Suprapubic skin (tissue), 4 donors: ENCODE measurements around the gene KRT40. TPM values are rescaled to one million over a fixed set of nuclear protein-coding genes. Genes with fewer than 3 reads are reported as not detected.
"Not testable (repeated sequence)": the region's sequence is repeated elsewhere in the genome, so short reads cannot be mapped to it uniquely, and the experiment has no call there.

Experiments used
- DNase-seq, 2 donors: peaks; one replicate each; pipeline ENCODE4 v3.0.0-alpha.2; 2019; ENCODE audit warnings: low spot score in 2 of 2
- H3K27ac ChIP-seq: fragments of 200-600 bp; sonication (generic); one replicate; pipeline ENCODE4 v1.5.1; 2019
- H3K27me3 ChIP-seq: fragments of 200-600 bp; sonication (generic); one replicate; pipeline ENCODE4 v1.5.1; 2019
- H3K36me3 ChIP-seq: fragments of 200-600 bp; sonication (generic); one replicate; pipeline ENCODE4 v1.5.1; 2019
- H3K4me1 ChIP-seq: fragments of 200-600 bp; sonication (generic); one replicate; pipeline ENCODE4 v1.5.1; 2019
- H3K4me3 ChIP-seq: fragments of 200-600 bp; sonication (generic); one replicate; pipeline ENCODE4 v1.5.1; 2019; ENCODE audit warnings: mild to moderate bottlenecking
- H3K9me3 ChIP-seq: fragments of 200-600 bp; sonication (generic); one replicate; pipeline ENCODE4 v1.5.1; 2019
- CTCF ChIP-seq, 2 donors: fragments of 200-600 bp in 1 of 2; fragments of 450-650 bp in 1 of 2; sonication (generic) in 1 of 2; IDR thresholded peaks; one replicate each; pipeline ENCODE4 v1.5.1; 2016 to 2019; ENCODE audit warnings: antibody characterized with exemption in 2 of 2, mild to moderate bottlenecking in 1 of 2, moderate library complexity in 1 of 2
- EP300 ChIP-seq: sonication (generic); formaldehyde crosslinking; IDR thresholded peaks from one replicate; pipeline ENCODE4 v1.6.1; 2017; ENCODE audit warnings: antibody characterized with exemption
- POLR2A ChIP-seq, 2 donors: fragments of 450-650 bp; IDR thresholded peaks; one replicate each; pipeline ENCODE4 v1.6.1; 2017; ENCODE audit warnings: antibody characterized with exemption in 2 of 2, mild to moderate bottlenecking in 2 of 2, moderate library complexity in 2 of 2
- POLR2AphosphoS5 ChIP-seq, 3 donors: sonication (generic); formaldehyde crosslinking; IDR thresholded peaks; one replicate each; pipeline ENCODE4 v1.6.1; 2017; ENCODE audit warnings: antibody characterized with exemption in 3 of 3
- WGBS: methylation state at CpG from one replicate; pipeline ENCODE4 v1.1.5; 2018; 5-methylcytosine and 5-hydroxymethylcytosine counted together
- total RNA-seq, 4 donors: library from RNA; depleted of rRNA; stranded (reverse); fragments of >200 nt; gene quantifications; one replicate each; pipeline ENCODE4 v1.1.0, GENCODE V29; 2016

Gene KRT40
- total RNA-seq, 4 donors from 2014 or later: 0.98 to 12.5 (median 3.9) TPM; not detected in 1

- no peaks in the 10 kb centered on the region for H3K36me3 ChIP-seq
- no peak overlapping the region for H3K27ac ChIP-seq
- H3K4me1 ChIP-seq: no peaks in the 10 kb centered on the region
- no peak for DNase-seq
- WGBS: 60% methylated on average over 4 of the region's 4 CpGs
- no peaks in the 10 kb centered on the region for H3K9me3 ChIP-seq
- H3K4me3 ChIP-seq: no peak overlapping the region
- no peaks in the 10 kb centered on the region for H3K27me3 ChIP-seq
- no peak for TF ChIP-seq EP300
Measured at GRCh38 chr17:41003926-41004325, 19.8 kb upstream of the KRT40 start.

- Histone ChIP-seq H3K4me1 (no peaks in the 10 kb centered on the region), H3K27me3 (no peaks in the 10 kb centered on the region), H3K4me3 (no peak overlapping the region), H3K9me3 (no peaks in the 10 kb centered on the region), H3K27ac (no peak overlapping the region), H3K36me3 (no peaks in the 10 kb centered on the region)
- no peak for DNase-seq
- no peak for TF ChIP-seq CTCF (IDR thresholded peaks at IDR 0.05)
- TF ChIP-seq POLR2A (IDR thresholded peaks at IDR 0.05): no peak
- TF ChIP-seq POLR2AphosphoS5 (IDR thresholded peaks at IDR 0.05): no peak
- no peak for TF ChIP-seq EP300
- 47% methylated on average over 5 of the region's 5 CpGs for WGBS
Measured at GRCh38 chr17:41002814-41003213, 18.7 kb upstream of the KRT40 start.

GRCh38 chr17:41001795-41002194 is 17.7 kb upstream of the KRT40 start:
- H3K4me3 ChIP-seq: no peak overlapping the region
- no peak for TF ChIP-seq POLR2A (IDR thresholded peaks at IDR 0.05)
- TF ChIP-seq EP300: no peak
- TF ChIP-seq CTCF (IDR thresholded peaks at IDR 0.05): no peak
- TF ChIP-seq POLR2AphosphoS5 (IDR thresholded peaks at IDR 0.05): no peak
- H3K27me3 ChIP-seq: no peaks in the 10 kb centered on the region
- DNase-seq: no peak
- 82% methylated on average over 4 of the region's 4 CpGs for WGBS
- H3K36me3 ChIP-seq: no peaks in the 10 kb centered on the region
- H3K4me1 ChIP-seq: no peaks in the 10 kb centered on the region
- H3K27ac ChIP-seq: no peak overlapping the region
- H3K9me3 ChIP-seq: no peaks in the 10 kb centered on the region

GRCh38 chr17:40999563-40999962 is 15.4 kb upstream of the KRT40 start, which contains the start of gene KRTAP3-2:
TSS of gene KRTAP3-2 (minus strand) at chr17:40999906. CDS start at chr17:40999853, 53 bp downstream.
- not testable (repeated sequence) for H3K27me3 ChIP-seq, H3K9me3 ChIP-seq, H3K4me1 ChIP-seq, H3K27ac ChIP-seq, H3K4me3 ChIP-seq, H3K36me3 ChIP-seq, DNase-seq
- 84% methylated on average over 6 of the region's 6 CpGs for WGBS

GRCh38 chr17:40997361-40997760 is 13.2 kb upstream of the KRT40 start:
- TF ChIP-seq EP300: no peak
- TF ChIP-seq CTCF (IDR thresholded peaks at IDR 0.05): no peak
- TF ChIP-seq POLR2A (IDR thresholded peaks at IDR 0.05): no peak
- no peak for TF ChIP-seq POLR2AphosphoS5 (IDR thresholded peaks at IDR 0.05)
- Histone ChIP-seq H3K9me3 (no peaks in the 10 kb centered on the region), H3K4me1 (no peaks in the 10 kb centered on the region), H3K4me3 (no peak overlapping the region), H3K36me3 (no peaks in the 10 kb centered on the region), H3K27me3 (no peaks in the 10 kb centered on the region), H3K27ac (no peak overlapping the region)
- WGBS: 78% methylated on average over 2 of the region's 2 CpGs
- no peak for DNase-seq

GRCh38 chr17:40996829-40997228 is 12.7 kb upstream of the KRT40 start:
- Histone ChIP-seq H3K4me1 (no peaks in the 10 kb centered on the region), H3K9me3 (no peaks in the 10 kb centered on the region), H3K36me3 (no peaks in the 10 kb centered on the region), H3K27ac (no peak overlapping the region), H3K4me3 (no peak overlapping the region), H3K27me3 (no peaks in the 10 kb centered on the region)
- 89% methylated on average over 4 of the region's 4 CpGs for WGBS
- no peak for TF ChIP-seq POLR2A (IDR thresholded peaks at IDR 0.05)
- DNase-seq: no peak

- H3K9me3 ChIP-seq: no peaks in the 10 kb centered on the region
- no peak overlapping the region for H3K4me3 ChIP-seq
- TF ChIP-seq POLR2AphosphoS5 (IDR thresholded peaks at IDR 0.05) (no peak), POLR2A (IDR thresholded peaks at IDR 0.05) (no peak), CTCF (IDR thresholded peaks at IDR 0.05) (no peak), EP300 (no peak)
- H3K27me3 ChIP-seq: no peaks in the 10 kb centered on the region
- H3K36me3 ChIP-seq: no peaks in the 10 kb centered on the region
- no peak overlapping the region for H3K27ac ChIP-seq
- H3K4me1 ChIP-seq: no peaks in the 10 kb centered on the region
- no peak for DNase-seq
- 89% methylated on average over 1 of the region's 1 CpG for WGBS
Measured at GRCh38 chr17:40995116-40995515, 11.0 kb upstream of the KRT40 start.
